Prostate gland (tissue), 2 donors: ENCODE data around the gene NBPF9.
"Not testable (repeated sequence)": the region's sequence is repeated elsewhere in the genome, so short reads cannot be mapped to it uniquely, and the experiment has no call there.

Experiments
- CTCF ChIP-seq, 4 experiments: fragments of 200-600 bp in 2 of 4; fragments of 450-650 bp in 2 of 4; sonication (generic) in 2 of 4; IDR thresholded peaks; 1 replicate in 3 of 4; 2 replicates in 1 of 4; pipeline ENCODE4 v1.5.1; 2016 to 2019; ENCODE audit warnings: antibody characterized with exemption in 4 of 4, mild to moderate bottlenecking in 2 of 4, moderate library complexity in 2 of 4
- POLR2A ChIP-seq: fragments of 450-650 bp; IDR thresholded peaks from one replicate; pipeline ENCODE4 v1.6.1; 2016; ENCODE audit warnings: antibody characterized with exemption, mild to moderate bottlenecking
- POLR2AphosphoS5 ChIP-seq: sonication (generic); formaldehyde crosslinking; IDR thresholded peaks from one replicate; pipeline ENCODE4 v1.6.1; 2017; ENCODE audit warnings: antibody characterized with exemption

GRCh38 chr1:149130938-149131337 lies 27.6 kb upstream of the NBPF9 start:
- TF ChIP-seq CTCF (IDR thresholded peaks at IDR 0.05); POLR2AphosphoS5; POLR2A: not testable (repeated sequence)
